ENCODE results near the gene ZNF93. TPM values are rescaled to one million over a fixed set of nuclear protein-coding genes. Genes with fewer than 3 reads are reported as not detected.
"Not testable (repeated sequence)": the region's sequence is repeated elsewhere in the genome, so short reads cannot be mapped to it uniquely, and the experiment has no call there.

The ZNF93 gene
- total RNA-seq: 2.7 and 3.2 TPM in 2 replicates

GRCh38 chr19:19900729-19901444 is at the start of gene ZNF93:
ZNF93 (plus strand) TSS chr19:19900946; CDS start chr19:19901089, 143 bp downstream.
- DNase-seq (ENCODE audit: low read depth) (peak; percentile 87), FAIRE-seq (no peak)
- no peaks in the 10 kb centered on the region for H3K36me3 ChIP-seq (ENCODE audit: control insufficient read depth, insufficient read depth, low read length)
- peak within 1 kb of the TSS; percentile 46 for H3K4me3 ChIP-seq (ENCODE audit: low read depth, low read length)
- H3K27me3 ChIP-seq (ENCODE audit: control insufficient read depth, insufficient read depth, low read length): no peaks in the 10 kb centered on the region
- TF ChIP-seq CTCF (IDR thresholded peaks at IDR 0.05; ENCODE audit: insufficient read depth, low read length, severe bottlenecking): no peak

GRCh38 chr19:19851740-19852139 is 49.0 kb upstream of the ZNF93 start:
- FAIRE-seq; DNase-seq (ENCODE audit: low read depth); H3K4me3 ChIP-seq (ENCODE audit: low read depth, low read length); H3K27me3 ChIP-seq (ENCODE audit: control insufficient read depth, insufficient read depth, low read length); H3K36me3 ChIP-seq (ENCODE audit: control insufficient read depth, insufficient read depth, low read length): not testable (repeated sequence)

GRCh38 chr19:19858751-19859150 is 42.0 kb upstream of the ZNF93 start:
- TF ChIP-seq CTCF (IDR thresholded peaks at IDR 0.05; ENCODE audit: insufficient read depth, low read length, severe bottlenecking): no peak
- no peak for FAIRE-seq
- no peaks in the 10 kb centered on the region for H3K36me3 ChIP-seq (ENCODE audit: control insufficient read depth, insufficient read depth, low read length)

GRCh38 chr19:19860756-19861390 is 39.9 kb upstream of the ZNF93 start:
- TF ChIP-seq CTCF (IDR thresholded peaks at IDR 0.05; ENCODE audit: insufficient read depth, low read length, severe bottlenecking): no peak
- no peaks in the 10 kb centered on the region for H3K36me3 ChIP-seq (ENCODE audit: control insufficient read depth, insufficient read depth, low read length)
- no peak for DNase-seq (ENCODE audit: low read depth)

More at GRCh38 chr19:19858751-19859150, 42.0 kb upstream of the ZNF93 start:
- no peak overlapping the region for H3K4me3 ChIP-seq (ENCODE audit: low read depth, low read length)
- H3K27me3 ChIP-seq (ENCODE audit: control insufficient read depth, insufficient read depth, low read length): no peaks in the 10 kb centered on the region
- DNase-seq (ENCODE audit: low read depth): no peak

GRCh38 chr19:19865750-19866610 is 34.8 kb upstream of the ZNF93 start, which contains the start of gene ZNF253:
ZNF253 (plus strand) TSS chr19:19865882; CDS start chr19:19865997, 115 bp downstream.
- peak; percentile 84 for DNase-seq (ENCODE audit: low read depth)
- H3K4me3 ChIP-seq (ENCODE audit: low read depth, low read length): peak within 1 kb of the TSS; percentile 63
- H3K36me3 ChIP-seq (ENCODE audit: control insufficient read depth, insufficient read depth, low read length): no peaks in the 10 kb centered on the region
- TF ChIP-seq CTCF (IDR thresholded peaks at IDR 0.05; ENCODE audit: insufficient read depth, low read length, severe bottlenecking): no peak
- no peaks in the 10 kb centered on the region for H3K27me3 ChIP-seq (ENCODE audit: control insufficient read depth, insufficient read depth, low read length)
- FAIRE-seq: no peak

More at GRCh38 chr19:19860756-19861390, 39.9 kb upstream of the ZNF93 start:
- FAIRE-seq: no peak
- Histone ChIP-seq H3K4me3 (ENCODE audit: low read depth, low read length) (no peak overlapping the region), H3K27me3 (ENCODE audit: control insufficient read depth, insufficient read depth, low read length) (no peaks in the 10 kb centered on the region)

Measured in bronchial epithelial cell (primary cell).